Measurements from ENCODE around the gene SLCO1B1. TPM values are rescaled to one million over a fixed set of nuclear protein-coding genes. Genes with fewer than 3 reads are reported as not detected.
"Not testable (repeated sequence)": the region's sequence is repeated elsewhere in the genome, so short reads cannot be mapped to it uniquely, and the experiment has no call there.

Gene SLCO1B1
- polyA plus RNA-seq, 1 of the 3 experiments (the other 2 are of a cell fraction): not detected

- no peak for DNase-seq
- no peak overlapping the region for H3K4me2 ChIP-seq
- H3K27ac ChIP-seq (ENCODE audit: low read depth in 2 of 2, low read length in 1 of 2): no peak overlapping the region
- no peaks in the 10 kb centered on the region for H3K27me3 ChIP-seq (ENCODE audit: insufficient read depth)
- H3K4me1 ChIP-seq (ENCODE audit: control insufficient read depth in 1 of 2, insufficient read depth in 2 of 2, low read depth in 1 of 2, low read length in 1 of 2): no peaks in the 10 kb centered on the region
- H3K9ac ChIP-seq: no peak overlapping the region
- no peaks in the 10 kb centered on the region for H3K9me3 ChIP-seq
- no peak overlapping the region for H2AFZ ChIP-seq (ENCODE audit: low read depth)
- no peak for TF ChIP-seq MEF2A (IDR thresholded peaks at IDR 0.05; ENCODE audit: borderline replicate concordance, low read depth)
- no peak overlapping the region for H3K4me3 ChIP-seq (ENCODE audit: low read depth in 2 of 2, low read length in 1 of 2)
- H3K9me2 ChIP-seq: 0 out of 2 replicates have a peak, but pooled peaks cover 3% of the 10 kb centered on the region
- WGBS (ENCODE audit: low lambda C conversion rate): 3% methylated on average over 3 of the region's 3 CpGs
- POLR2A ChIA-PET: no interaction called here
- H3K79me2 ChIP-seq (ENCODE audit: insufficient read depth): no peaks in the 10 kb centered on the region
- CTCF ChIA-PET: interaction anchor here (0.7 kb wide), 1 partner anchor 1389 kb away, joined by 3 read pairs; no protein-coding TSS in a partner anchor
- no peaks in the 10 kb centered on the region for H4K20me1 ChIP-seq (ENCODE audit: insufficient read depth)
- H3K36me3 ChIP-seq (replicated peaks in 1 of 2; ENCODE audit: control insufficient read depth in 1 of 2, insufficient read depth in 2 of 2, low read length in 1 of 2): no peaks in the 10 kb centered on the region
- no peaks in the 10 kb centered on the region for H3F3A ChIP-seq (replicated peaks; ENCODE audit: insufficient read depth)
Measured at GRCh38 chr12:21183721-21184275, 52.8 kb downstream of the SLCO1B1 start.

DNA sequence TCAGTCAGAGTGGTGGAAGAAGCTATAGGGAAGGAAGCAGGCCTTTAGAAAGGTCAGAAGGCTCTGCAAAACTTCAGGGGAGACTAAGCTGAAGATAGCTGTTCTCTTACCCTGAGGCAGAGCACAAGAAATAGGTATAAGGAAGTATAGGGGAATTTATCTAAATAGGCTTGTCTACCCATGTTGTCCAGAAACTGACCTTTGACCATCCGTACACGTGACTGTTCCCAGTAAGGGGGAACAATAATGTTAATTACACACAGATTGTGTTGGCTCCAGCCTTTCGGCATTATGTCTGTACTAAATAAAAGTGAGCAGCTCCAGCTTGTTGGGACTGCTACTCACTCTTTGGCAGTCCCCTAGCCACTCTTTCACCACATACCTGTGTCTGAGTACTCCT is 59.0 kb downstream of the SLCO1B1 start:
- no peak overlapping the region for H3K4me2 ChIP-seq
- 20% methylated on average over 3 of the region's 3 CpGs for WGBS (ENCODE audit: low lambda C conversion rate)
- no peaks in the 10 kb centered on the region for H3K27me3 ChIP-seq (ENCODE audit: insufficient read depth)
- H3K9ac ChIP-seq: no peak overlapping the region
- no peaks in the 10 kb centered on the region for H3F3A ChIP-seq (replicated peaks; ENCODE audit: insufficient read depth)
- H3K4me1 ChIP-seq (ENCODE audit: control insufficient read depth in 1 of 2, insufficient read depth in 2 of 2, low read depth in 1 of 2, low read length in 1 of 2): no peaks in the 10 kb centered on the region
- H3K79me2 ChIP-seq (ENCODE audit: insufficient read depth): no peaks in the 10 kb centered on the region
- no peak for TF ChIP-seq GABPA (IDR thresholded peaks at IDR 0.05; ENCODE audit: low read depth)
- no peak for TF ChIP-seq CHD2 (IDR thresholded peaks at IDR 0.05; ENCODE audit: low read length, partially characterized antibody)
- no peak for TF ChIP-seq RXRA (IDR thresholded peaks at IDR 0.05; ENCODE audit: borderline replicate concordance, low read depth)
- TF ChIP-seq, protein P1, sequence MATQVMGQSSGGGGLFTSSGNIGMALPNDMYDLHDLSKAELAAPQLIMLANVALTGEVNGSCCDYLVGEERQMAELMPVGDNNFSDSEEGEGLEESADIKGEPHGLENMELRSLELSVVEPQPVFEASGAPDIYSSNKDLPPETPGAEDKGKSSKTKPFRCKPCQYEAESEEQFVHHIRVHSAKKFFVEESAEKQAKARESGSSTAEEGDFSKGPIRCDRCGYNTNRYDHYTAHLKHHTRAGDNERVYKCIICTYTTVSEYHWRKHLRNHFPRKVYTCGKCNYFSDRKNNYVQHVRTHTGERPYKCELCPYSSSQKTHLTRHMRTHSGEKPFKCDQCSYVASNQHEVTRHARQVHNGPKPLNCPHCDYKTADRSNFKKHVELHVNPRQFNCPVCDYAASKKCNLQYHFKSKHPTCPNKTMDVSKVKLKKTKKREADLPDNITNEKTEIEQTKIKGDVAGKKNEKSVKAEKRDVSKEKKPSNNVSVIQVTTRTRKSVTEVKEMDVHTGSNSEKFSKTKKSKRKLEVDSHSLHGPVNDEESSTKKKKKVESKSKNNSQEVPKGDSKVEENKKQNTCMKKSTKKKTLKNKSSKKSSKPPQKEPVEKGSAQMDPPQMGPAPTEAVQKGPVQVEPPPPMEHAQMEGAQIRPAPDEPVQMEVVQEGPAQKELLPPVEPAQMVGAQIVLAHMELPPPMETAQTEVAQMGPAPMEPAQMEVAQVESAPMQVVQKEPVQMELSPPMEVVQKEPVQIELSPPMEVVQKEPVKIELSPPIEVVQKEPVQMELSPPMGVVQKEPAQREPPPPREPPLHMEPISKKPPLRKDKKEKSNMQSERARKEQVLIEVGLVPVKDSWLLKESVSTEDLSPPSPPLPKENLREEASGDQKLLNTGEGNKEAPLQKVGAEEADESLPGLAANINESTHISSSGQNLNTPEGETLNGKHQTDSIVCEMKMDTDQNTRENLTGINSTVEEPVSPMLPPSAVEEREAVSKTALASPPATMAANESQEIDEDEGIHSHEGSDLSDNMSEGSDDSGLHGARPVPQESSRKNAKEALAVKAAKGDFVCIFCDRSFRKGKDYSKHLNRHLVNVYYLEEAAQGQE (IDR thresholded peaks at IDR 0.05; ENCODE audit: low read depth, low read length): no peak
- TF ChIP-seq NRF1 (IDR thresholded peaks at IDR 0.05; ENCODE audit: low read depth, low read length): no peak
- no peak for TF ChIP-seq MAX (IDR thresholded peaks at IDR 0.05; ENCODE audit: low read depth)
- no peak for TF ChIP-seq MXI1 (IDR thresholded peaks at IDR 0.05; ENCODE audit: low read depth, low read length)
- no peak for TF ChIP-seq FOXJ3 (CRISPR knock-in tag; IDR thresholded peaks at IDR 0.05)
- TF ChIP-seq RAD21 (IDR thresholded peaks at IDR 0.05; ENCODE audit: low read length): no peak
- TF ChIP-seq, protein P2, sequence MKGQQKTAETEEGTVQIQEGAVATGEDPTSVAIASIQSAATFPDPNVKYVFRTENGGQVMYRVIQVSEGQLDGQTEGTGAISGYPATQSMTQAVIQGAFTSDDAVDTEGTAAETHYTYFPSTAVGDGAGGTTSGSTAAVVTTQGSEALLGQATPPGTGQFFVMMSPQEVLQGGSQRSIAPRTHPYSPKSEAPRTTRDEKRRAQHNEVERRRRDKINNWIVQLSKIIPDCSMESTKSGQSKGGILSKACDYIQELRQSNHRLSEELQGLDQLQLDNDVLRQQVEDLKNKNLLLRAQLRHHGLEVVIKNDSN (IDR thresholded peaks at IDR 0.05; ENCODE audit: borderline replicate concordance, low read depth): no peak
- TF ChIP-seq, protein P3, sequence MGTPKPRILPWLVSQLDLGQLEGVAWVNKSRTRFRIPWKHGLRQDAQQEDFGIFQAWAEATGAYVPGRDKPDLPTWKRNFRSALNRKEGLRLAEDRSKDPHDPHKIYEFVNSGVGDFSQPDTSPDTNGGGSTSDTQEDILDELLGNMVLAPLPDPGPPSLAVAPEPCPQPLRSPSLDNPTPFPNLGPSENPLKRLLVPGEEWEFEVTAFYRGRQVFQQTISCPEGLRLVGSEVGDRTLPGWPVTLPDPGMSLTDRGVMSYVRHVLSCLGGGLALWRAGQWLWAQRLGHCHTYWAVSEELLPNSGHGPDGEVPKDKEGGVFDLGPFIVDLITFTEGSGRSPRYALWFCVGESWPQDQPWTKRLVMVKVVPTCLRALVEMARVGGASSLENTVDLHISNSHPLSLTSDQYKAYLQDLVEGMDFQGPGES (IDR thresholded peaks at IDR 0.05; ENCODE audit: low read depth, low read length): no peak
- no peak for TF ChIP-seq FOXM1 (IDR thresholded peaks at IDR 0.05; ENCODE audit: low read depth)
- no peaks in the 10 kb centered on the region for H4K20me1 ChIP-seq (ENCODE audit: insufficient read depth)
- H2AFZ ChIP-seq (ENCODE audit: low read depth): no peak overlapping the region
- ChIA-PET POLR2A (no interaction called here), CTCF (interaction anchor here (0.6 kb wide), 1 partner anchor 18 kb away, joined by 4 read pairs; no protein-coding TSS in a partner anchor)
- H3K9me2 ChIP-seq: 0 out of 2 replicates have a peak, but pooled peaks cover 3% of the 10 kb centered on the region
- no peak for DNase-seq
- H3K36me3 ChIP-seq (replicated peaks in 1 of 2; ENCODE audit: control insufficient read depth in 1 of 2, insufficient read depth in 2 of 2, low read length in 1 of 2): no peaks in the 10 kb centered on the region
- no peaks in the 10 kb centered on the region for H3K9me3 ChIP-seq
- no peak overlapping the region for H3K4me3 ChIP-seq (ENCODE audit: low read depth in 2 of 2, low read length in 1 of 2)
- H3K27ac ChIP-seq (ENCODE audit: low read depth in 2 of 2, low read length in 1 of 2): no peak overlapping the region

DNA sequence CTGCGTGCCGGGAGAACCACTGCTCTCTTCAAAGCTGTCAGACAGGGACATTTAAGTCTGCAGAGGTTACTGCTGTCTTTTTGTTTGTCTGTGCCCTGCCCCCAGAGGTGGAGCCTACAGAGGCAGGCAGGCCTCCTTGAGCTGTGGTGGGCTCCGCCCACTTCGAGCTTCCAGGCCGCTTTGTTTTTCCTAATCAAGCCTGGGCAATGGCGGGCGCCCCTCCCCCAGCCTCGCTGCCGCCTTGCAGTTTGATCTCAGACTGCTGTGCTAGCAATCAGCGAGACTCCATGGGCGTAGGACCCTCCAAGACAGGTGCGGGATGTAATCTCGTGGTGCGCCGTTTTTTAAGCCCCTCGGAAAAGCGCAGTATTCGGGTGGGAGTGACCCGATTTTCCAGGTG is 83.4 kb downstream of the SLCO1B1 start:
- H3K4me1 ChIP-seq (ENCODE audit: control insufficient read depth in 1 of 2, insufficient read depth in 2 of 2, low read depth in 1 of 2, low read length in 1 of 2); CTCF ChIA-PET; POLR2A ChIA-PET; H3K27ac ChIP-seq (ENCODE audit: low read depth in 2 of 2, low read length in 1 of 2); H3K9me3 ChIP-seq; H3K79me2 ChIP-seq (ENCODE audit: insufficient read depth); H3F3A ChIP-seq (replicated peaks; ENCODE audit: insufficient read depth); H3K4me2 ChIP-seq; H3K9ac ChIP-seq; H4K20me1 ChIP-seq (ENCODE audit: insufficient read depth); H3K36me3 ChIP-seq (replicated peaks in 1 of 2; ENCODE audit: control insufficient read depth in 1 of 2, insufficient read depth in 2 of 2, low read length in 1 of 2); DNase-seq; H3K27me3 ChIP-seq (ENCODE audit: insufficient read depth); H3K9me2 ChIP-seq; H2AFZ ChIP-seq (ENCODE audit: low read depth); H3K4me3 ChIP-seq (ENCODE audit: low read depth in 2 of 2, low read length in 1 of 2): not testable (repeated sequence)
- 67% methylated on average over 3 of the region's 19 CpGs for WGBS (ENCODE audit: low lambda C conversion rate)

Data from SK-N-SH (cell line).